ENCODE data around the gene FAM89B. TPM values are rescaled to one million over a fixed set of nuclear protein-coding genes. Genes with fewer than 3 reads are reported as not detected.

FAM89B gene
- total and polyA plus RNA-seq, 2 donors (not counting 3 experiments of a cell fraction or from before 2014, with no cell fraction given) = 63.1 to 153 TPM

- FAIRE-seq = no peak
Measured at GRCh38 chr11:65578667-65579066, 6.3 kb downstream of the FAM89B start.

More at GRCh38 chr11:65578667-65579066, 6.3 kb downstream of the FAM89B start:
- DNase-seq (ENCODE audit: low read depth, low spot score) = no peak
- ChIA-PET CTCF (interaction anchor here (3.9 to 9.7 kb wide), 2 partner anchors 11 to 38 kb away, joined by 22 to 167 read pairs; no protein-coding TSS in a partner anchor), POLR2A (no interaction called here)
- Histone ChIP-seq H3K79me2 (ENCODE audit: control insufficient read depth, insufficient read depth, low read length) (peaks cover 1% of the 10 kb centered on the region), H3K27ac (ENCODE audit: insufficient read depth, low read depth, low read length) (no peak overlapping the region), H3K9me1 (replicated peaks; ENCODE audit: control insufficient read depth, extremely low read depth, insufficient read depth, low read length) (no peaks in the 10 kb centered on the region), H3K27me3 (ENCODE audit: control insufficient read depth in 2 of 2, insufficient read depth in 2 of 2, low read length in 2 of 2) (no peaks in the 10 kb centered on the region), H3K4me3 (replicated peaks in 1 of 3; ENCODE audit: insufficient read depth in 1 of 3, low read depth in 1 of 3, low read length in 3 of 3) (no peak overlapping the region), H2AFZ (ENCODE audit: low read depth, low read length) (no peak overlapping the region), H3K4me1 (ENCODE audit: control insufficient read depth, extremely low read depth, insufficient read depth, low read length) (peaks cover 28% of the 10 kb centered on the region), H3K36me3 (ENCODE audit: control insufficient read depth in 2 of 2, extremely low read depth in 1 of 2, insufficient read depth in 2 of 2, low read length in 2 of 2) (no peaks in the 10 kb centered on the region), H3K9me3 (replicated peaks; ENCODE audit: control insufficient read depth, insufficient read depth, low read length) (no peaks in the 10 kb centered on the region), H3K4me2 (ENCODE audit: insufficient read depth, low read length) (no peak overlapping the region), H4K20me1 (replicated peaks; ENCODE audit: control insufficient read depth, extremely low read depth, insufficient read depth, low read length) (no peaks in the 10 kb centered on the region), H3K9ac (replicated peaks; ENCODE audit: extremely low read depth, insufficient read depth, low read length) (no peak overlapping the region)
- dilution Hi-C loops (cut with MboI; ENCODE audit: extremely low pct_ligation_motif_present, low sequenced_read_pairs) (no loop called here), intact Hi-C loops (cut with micrococcal nuclease) (no loop called here)
- BruUV-seq (replicated peaks) = no TSS peak
- no peak for TF ChIP-seq POLR2A (IDR thresholded peaks at IDR 0.05; ENCODE audit: low read depth, low read length)
- no peak for TF ChIP-seq MAX (IDR thresholded peaks at IDR 0.05; ENCODE audit: insufficient read depth, insufficient read length)
- TF ChIP-seq CTCF (IDR thresholded peaks at IDR 0.05; ENCODE audit: extremely low read depth in 1 of 2, insufficient read depth in 1 of 2, low read depth in 1 of 2, low read length in 2 of 2) = no peak
- TF ChIP-seq POLR2AphosphoS5 (IDR thresholded peaks at IDR 0.05; ENCODE audit: insufficient read depth, low read depth, low read length) = no peak
- TF ChIP-seq GATA2 (IDR thresholded peaks at IDR 0.05; ENCODE audit: insufficient read depth, insufficient read length, low read depth, low read length) = no peak
- TF ChIP-seq MYC (IDR thresholded peaks at IDR 0.05; ENCODE audit: low read depth, low read length) = no peak
- no peak for TF ChIP-seq JUN (IDR thresholded peaks at IDR 0.05; ENCODE audit: borderline replicate concordance, insufficient read depth, insufficient read length, low read depth)
- no peak for TF ChIP-seq FOS (IDR thresholded peaks at IDR 0.05; ENCODE audit: borderline replicate concordance, insufficient read depth, low read length)
- TF ChIP-seq EZH2 (IDR thresholded peaks at IDR 0.05; ENCODE audit: borderline replicate concordance, low read depth, low read length, severe bottlenecking) = no peak

Data from endothelial cell of umbilical vein (primary cell).